Upper lobe of left lung (tissue), 6 donors: ENCODE data around the gene SPINT2. TPM values are rescaled to one million over a fixed set of nuclear protein-coding genes. Genes with fewer than 3 reads are reported as not detected.
A peak's percentile ranks its signal among the peaks of the same experiment; 100 is the strongest.

Experiments
- ATAC-seq, 2 donors: fragments of 200-7000 bp; cut with Tn5 transposase; one replicate each; pipeline ENCODE4 v1.9.1; 2022; ENCODE audit warnings: mild to moderate bottlenecking in 2 of 2, moderate library complexity in 2 of 2; ENCODE audit not compliant: low FRiP score in 2 of 2
- DNase-seq, 2 donors: peaks; one replicate each; pipeline ENCODE4 v3.0.0-alpha.2; 2019 to 2020
- H3K27ac ChIP-seq, 4 donors: fragments of 200-600 bp; sonication (generic); one replicate each; pipeline ENCODE4 v1.5.1; 2016 to 2019
- H3K27me3 ChIP-seq, 4 donors: fragments of 200-600 bp; sonication (generic); one replicate each; pipeline ENCODE4 v1.5.1; 2017 to 2019
- H3K36me3 ChIP-seq, 4 donors: fragments of 200-600 bp; sonication (generic); one replicate each; pipeline ENCODE4 v1.5.1; 2016 to 2019
- H3K4me1 ChIP-seq, 4 donors: fragments of 200-600 bp; sonication (generic); one replicate each; pipeline ENCODE4 v1.5.1; 2018 to 2019
- H3K4me3 ChIP-seq, 4 donors: fragments of 200-600 bp; sonication (generic); one replicate each; pipeline ENCODE4 v1.5.1; 2017 to 2019; ENCODE audit warnings: mild to moderate bottlenecking in 2 of 4, moderate library complexity in 1 of 4
- H3K9me3 ChIP-seq, 4 donors: fragments of 200-600 bp; sonication (generic); one replicate each; pipeline ENCODE4 v1.5.1; 2018 to 2019
- EP300 ChIP-seq, 4 donors: sonication (generic); formaldehyde crosslinking; IDR thresholded peaks; one replicate each; pipeline ENCODE4 v1.5.1; 2017; ENCODE audit warnings: antibody characterized with exemption in 4 of 4, control low read depth in 2 of 4
- POLR2A ChIP-seq, 4 donors: fragments of 450-650 bp; IDR thresholded peaks; one replicate each; pipeline ENCODE4 v1.5.1; 2016 to 2017; ENCODE audit warnings: antibody characterized with exemption in 4 of 4, mild to moderate bottlenecking in 2 of 4
- POLR2AphosphoS5 ChIP-seq, 2 donors: sonication (generic); formaldehyde crosslinking; IDR thresholded peaks; one replicate each; pipeline ENCODE4 v1.5.1; 2017; ENCODE audit warnings: antibody characterized with exemption in 2 of 2
- WGBS, 2 donors: methylation state at CpG; one replicate each; pipeline ENCODE4 v1.1.5; 2017 to 2018; 5-methylcytosine and 5-hydroxymethylcytosine counted together
- total RNA-seq, 6 donors: library from RNA; depleted of rRNA in 4 of 6; stranded (reverse); fragments of >200 nt in 4 of 6; gene quantifications; one replicate each; pipeline versions ENCODE4 v1.1.0 to v1.2.1, GENCODE V29; 2016 to 2021
- TF ChIP-seq, protein P1 (sequence below), 6 experiments: fragments of 450-650 bp in 4 of 6; fragments of 200-600 bp in 2 of 6; sonication (generic) in 2 of 6; IDR thresholded peaks; one replicate each; pipeline ENCODE4 v1.5.1; 2016 to 2019; ENCODE audit warnings: antibody characterized with exemption in 6 of 6
- donor health status: DM: no; HTN: no; CAD: no; lungs with moderate emphysema.
- donor health status: DM: no; HTN: yes; CAD: no; lungs with severe emphysema.

The SPINT2 gene
- total RNA-seq, 6 donors from 2014 or later, result 192 to 583 (median 317) TPM

- DNase-seq, result peak; percentile 65 to 89
- 5 to 9% methylated on average over 22 to 44 of the region's 76 CpGs for WGBS, 2 donors
- H3K27ac ChIP-seq, result peak within 1 kb of the TSS; percentile 50 to 91 (median 85)
Measured at GRCh38 chr19:38319421-38320258, 55.3 kb downstream of the SPINT2 start, which contains the start of gene KCNK6. KCNK6 (plus strand) TSS chr19:38319845; CDS start chr19:38319951, 106 bp downstream.

DNA sequence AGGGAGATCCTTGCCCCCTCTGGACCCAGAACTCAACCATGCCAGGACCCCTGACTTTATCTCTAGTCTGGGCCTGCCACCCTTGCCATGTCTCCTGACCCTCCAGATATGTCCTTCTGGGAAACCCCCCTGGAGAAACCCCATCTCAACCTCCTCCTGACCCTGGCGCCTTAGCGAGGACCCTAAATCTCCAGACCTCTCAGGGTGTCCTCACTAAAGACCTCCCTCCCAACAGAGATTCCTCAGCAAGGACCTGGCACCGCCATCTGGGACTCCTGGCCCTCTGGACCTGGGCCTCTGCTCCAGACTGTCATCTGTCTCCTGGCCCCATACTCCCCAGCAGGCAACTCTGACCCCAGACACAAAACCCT, 56.6 kb downstream of the SPINT2 start:
- ATAC-seq (no peak), DNase-seq (no peak)
- H3K36me3 ChIP-seq, result peaks cover 0 to 17% (median 5%) of the 10 kb centered on the region in 4 donors
- peak overlapping the region; percentile 34 to 91 (median 85) for H3K27ac ChIP-seq
- H3K9me3 ChIP-seq, result no peaks in the 10 kb centered on the region
- TF ChIP-seq, protein P1, sequence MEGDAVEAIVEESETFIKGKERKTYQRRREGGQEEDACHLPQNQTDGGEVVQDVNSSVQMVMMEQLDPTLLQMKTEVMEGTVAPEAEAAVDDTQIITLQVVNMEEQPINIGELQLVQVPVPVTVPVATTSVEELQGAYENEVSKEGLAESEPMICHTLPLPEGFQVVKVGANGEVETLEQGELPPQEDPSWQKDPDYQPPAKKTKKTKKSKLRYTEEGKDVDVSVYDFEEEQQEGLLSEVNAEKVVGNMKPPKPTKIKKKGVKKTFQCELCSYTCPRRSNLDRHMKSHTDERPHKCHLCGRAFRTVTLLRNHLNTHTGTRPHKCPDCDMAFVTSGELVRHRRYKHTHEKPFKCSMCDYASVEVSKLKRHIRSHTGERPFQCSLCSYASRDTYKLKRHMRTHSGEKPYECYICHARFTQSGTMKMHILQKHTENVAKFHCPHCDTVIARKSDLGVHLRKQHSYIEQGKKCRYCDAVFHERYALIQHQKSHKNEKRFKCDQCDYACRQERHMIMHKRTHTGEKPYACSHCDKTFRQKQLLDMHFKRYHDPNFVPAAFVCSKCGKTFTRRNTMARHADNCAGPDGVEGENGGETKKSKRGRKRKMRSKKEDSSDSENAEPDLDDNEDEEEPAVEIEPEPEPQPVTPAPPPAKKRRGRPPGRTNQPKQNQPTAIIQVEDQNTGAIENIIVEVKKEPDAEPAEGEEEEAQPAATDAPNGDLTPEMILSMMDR (IDR thresholded peaks at IDR 0.05), result no peak
- TF ChIP-seq POLR2AphosphoS5 (IDR thresholded peaks at IDR 0.05) (no peak), EP300 (IDR thresholded peaks at IDR 0.05) (no peak), POLR2A (IDR thresholded peaks at IDR 0.05) (no peak)
- no peaks in the 10 kb centered on the region for H3K27me3 ChIP-seq
- whole genome bisulfite sequencing, 2 donors, result 90 to 97% methylated on average over 3 of the region's 3 CpGs
- H3K4me3 ChIP-seq, result peak overlapping the region in 3 of 4 donors; percentile 69 to 81 (median 78)
- peaks cover 29 to 60% (median 47%) of the 10 kb centered on the region in 4 donors for H3K4me1 ChIP-seq

More at GRCh38 chr19:38319421-38320258, 55.3 kb downstream of the SPINT2 start, which contains the start of gene KCNK6:
- peak within 1 kb of the TSS; percentile 69 to 81 (median 78) for H3K4me3 ChIP-seq
- peaks cover 34 to 69% (median 54%) of the 10 kb centered on the region in 4 donors for H3K4me1 ChIP-seq
- peak in 1 of 2 donors; percentile 33 for ATAC-seq
- peaks cover 0 to 4% (median 0%) of the 10 kb centered on the region in 4 donors for H3K36me3 ChIP-seq
- H3K9me3 ChIP-seq, result no peaks in the 10 kb centered on the region
- no peaks in the 10 kb centered on the region for H3K27me3 ChIP-seq
- peak in 1 of 4 donors; percentile 77 for TF ChIP-seq POLR2A (IDR thresholded peaks at IDR 0.05)
- TF ChIP-seq POLR2AphosphoS5 (IDR thresholded peaks at IDR 0.05), result peak; percentile 28 to 67
- no peak for TF ChIP-seq EP300 (IDR thresholded peaks at IDR 0.05)
- TF ChIP-seq, protein P1 (IDR thresholded peaks at IDR 0.05), result peak in 2 of 6 experiments; percentile 28 to 37

DNA sequence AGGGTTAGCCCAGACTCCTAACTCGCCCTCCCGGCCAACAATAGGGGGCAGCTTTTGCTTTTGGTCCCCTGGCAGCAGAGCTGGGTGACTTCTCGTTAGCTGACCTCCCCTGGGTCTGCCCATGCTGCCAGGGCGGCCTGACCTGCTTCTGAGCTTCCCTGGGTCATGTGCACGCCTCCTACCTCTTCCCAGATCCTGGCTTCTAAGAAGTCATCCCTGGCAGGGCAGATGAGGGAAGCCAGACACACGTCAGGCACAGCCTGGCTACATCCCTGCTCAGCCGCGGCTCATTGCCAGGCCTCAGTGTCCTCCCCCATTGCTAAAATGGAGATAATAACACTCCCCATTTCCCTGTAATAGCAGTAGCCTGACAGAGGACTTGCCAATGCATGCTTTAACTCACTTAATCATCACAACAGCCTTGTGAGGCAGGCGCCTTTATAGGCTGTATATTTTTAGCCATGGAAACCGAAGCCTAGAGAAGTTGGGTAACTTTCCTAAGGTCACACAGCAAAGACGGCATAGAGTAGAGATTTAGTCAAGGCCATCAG, 57.3 kb downstream of the SPINT2 start:
- 70 to 72% methylated on average over 7 to 11 of the region's 11 CpGs for WGBS, 2 donors
- H3K36me3 ChIP-seq, result peaks cover 2 to 25% (median 9%) of the 10 kb centered on the region in 4 donors
- peak overlapping the region in 3 of 4 donors; percentile 69 to 81 (median 78) for H3K4me3 ChIP-seq
- peaks cover 24 to 53% (median 40%) of the 10 kb centered on the region in 4 donors for H3K4me1 ChIP-seq
- H3K9me3 ChIP-seq, result no peaks in the 10 kb centered on the region
- H3K27ac ChIP-seq, result peak overlapping the region; percentile 12 to 91 (median 85)
- ATAC-seq, result peak; percentile 28 to 31
- TF ChIP-seq, protein P1 (IDR thresholded peaks at IDR 0.05), result no peak
- no peak for TF ChIP-seq POLR2A (IDR thresholded peaks at IDR 0.05)
- TF ChIP-seq POLR2AphosphoS5 (IDR thresholded peaks at IDR 0.05), result peak in 1 of 2 donors; percentile 20
- H3K27me3 ChIP-seq, result no peaks in the 10 kb centered on the region
- no peak for DNase-seq

DNA sequence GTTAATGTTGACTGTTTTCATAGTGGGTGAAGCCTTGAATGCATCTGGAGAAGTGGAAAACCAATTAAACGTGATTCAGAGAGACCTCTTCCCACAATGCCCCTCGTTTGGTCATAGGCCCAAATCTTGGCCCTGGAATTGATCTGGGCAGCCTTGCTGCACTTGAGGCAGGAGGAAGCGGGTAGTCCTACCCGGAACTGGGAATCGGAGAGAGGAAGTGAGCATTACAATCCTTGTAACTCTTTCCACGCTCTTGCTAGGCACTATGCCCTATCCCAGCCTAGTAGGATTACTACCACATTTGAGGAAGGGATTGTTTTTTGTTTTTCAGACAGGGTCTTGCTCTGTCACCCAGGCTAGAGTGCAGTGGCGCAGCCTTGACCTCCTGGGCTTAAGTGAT, 58.9 kb downstream of the SPINT2 start:
- ATAC-seq (no peak), DNase-seq (no peak)
- H3K9me3 ChIP-seq, result no peaks in the 10 kb centered on the region
- H3K27me3 ChIP-seq, result no peaks in the 10 kb centered on the region
- 52 to 53% methylated on average over 7 of the region's 7 CpGs for WGBS, 2 donors
- TF ChIP-seq POLR2AphosphoS5 (IDR thresholded peaks at IDR 0.05) (no peak), POLR2A (IDR thresholded peaks at IDR 0.05) (no peak), EP300 (IDR thresholded peaks at IDR 0.05) (no peak)
- TF ChIP-seq, protein P1 (IDR thresholded peaks at IDR 0.05), result no peak
- H3K4me3 ChIP-seq, result no peak overlapping the region
- H3K4me1 ChIP-seq, result peaks cover 16 to 43% (median 32%) of the 10 kb centered on the region in 4 donors
- H3K27ac ChIP-seq, result peak overlapping the region in 3 of 4 donors; percentile 8 to 90 (median 30)
- H3K36me3 ChIP-seq, result peaks cover 3 to 40% (median 22%) of the 10 kb centered on the region in 4 donors
